ENCODE measurements around the gene ZFY. TPM values are rescaled to one million over a fixed set of nuclear protein-coding genes. Genes with fewer than 3 reads are reported as not detected.
"Not testable (repeated sequence)": the region's sequence is repeated elsewhere in the genome, so short reads cannot be mapped to it uniquely, and the experiment has no call there.

The ZFY gene
- total and polyA plus RNA-seq, 2 experiments from 2014 or later = not detected

DNA sequence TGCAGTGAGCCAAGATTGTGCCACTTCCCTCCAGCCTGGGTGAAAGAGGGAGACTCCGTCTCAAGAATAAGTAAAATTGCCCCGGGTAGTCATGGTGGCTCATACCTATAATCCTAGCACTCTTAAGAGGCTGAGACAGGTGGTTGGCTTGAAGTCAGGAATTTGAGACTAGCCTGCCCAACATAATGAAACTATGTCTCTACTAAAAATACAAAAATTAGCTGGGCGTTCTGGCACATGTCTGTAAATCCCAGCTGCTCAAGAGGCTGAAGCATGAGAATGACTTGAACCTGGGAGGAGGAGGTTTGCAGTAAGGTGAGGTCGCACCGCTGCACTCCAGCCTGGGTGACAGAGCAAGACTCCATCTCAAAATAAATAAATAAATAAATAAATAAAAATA is 49.3 kb downstream of the ZFY start:
- H3K9me2 ChIP-seq (replicated peaks; ENCODE audit: insufficient read depth) = no peaks in the 10 kb centered on the region
- TF ChIP-seq, protein P1, sequence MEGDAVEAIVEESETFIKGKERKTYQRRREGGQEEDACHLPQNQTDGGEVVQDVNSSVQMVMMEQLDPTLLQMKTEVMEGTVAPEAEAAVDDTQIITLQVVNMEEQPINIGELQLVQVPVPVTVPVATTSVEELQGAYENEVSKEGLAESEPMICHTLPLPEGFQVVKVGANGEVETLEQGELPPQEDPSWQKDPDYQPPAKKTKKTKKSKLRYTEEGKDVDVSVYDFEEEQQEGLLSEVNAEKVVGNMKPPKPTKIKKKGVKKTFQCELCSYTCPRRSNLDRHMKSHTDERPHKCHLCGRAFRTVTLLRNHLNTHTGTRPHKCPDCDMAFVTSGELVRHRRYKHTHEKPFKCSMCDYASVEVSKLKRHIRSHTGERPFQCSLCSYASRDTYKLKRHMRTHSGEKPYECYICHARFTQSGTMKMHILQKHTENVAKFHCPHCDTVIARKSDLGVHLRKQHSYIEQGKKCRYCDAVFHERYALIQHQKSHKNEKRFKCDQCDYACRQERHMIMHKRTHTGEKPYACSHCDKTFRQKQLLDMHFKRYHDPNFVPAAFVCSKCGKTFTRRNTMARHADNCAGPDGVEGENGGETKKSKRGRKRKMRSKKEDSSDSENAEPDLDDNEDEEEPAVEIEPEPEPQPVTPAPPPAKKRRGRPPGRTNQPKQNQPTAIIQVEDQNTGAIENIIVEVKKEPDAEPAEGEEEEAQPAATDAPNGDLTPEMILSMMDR (IDR thresholded peaks at IDR 0.05; ENCODE audit: poor library complexity) = no peak
- TF ChIP-seq EZH2phosphoT487 (IDR thresholded peaks at IDR 0.05; ENCODE audit: low read depth, severe bottlenecking, unreplicated experiment) = no peak
- TF ChIP-seq EZH2 (IDR thresholded peaks at IDR 0.05; ENCODE audit: borderline replicate concordance) = no peak
- no peak overlapping the region for H3K27ac ChIP-seq
- H3K4me2 ChIP-seq = no peak overlapping the region
- no peaks in the 10 kb centered on the region for H3K9me3 ChIP-seq (ENCODE audit: low read depth)
- H4K20me1 ChIP-seq (ENCODE audit: insufficient read depth, poor library complexity, severe bottlenecking) = no peaks in the 10 kb centered on the region
- no peak overlapping the region for H3K4me3 ChIP-seq
- H3K79me2 ChIP-seq = no peaks in the 10 kb centered on the region
- H3K27me3 ChIP-seq = no peaks in the 10 kb centered on the region
- no peak for DNase-seq (ENCODE audit: low spot score)
- H3K4me1 ChIP-seq (ENCODE audit: insufficient read depth) = no peaks in the 10 kb centered on the region
- H3K36me3 ChIP-seq (replicated peaks; ENCODE audit: insufficient read depth, low read depth) = no peaks in the 10 kb centered on the region
- WGBS (ENCODE audit: low lambda C conversion rate, missing lambda C conversion rate) = no CpG with 5 or more reads among the region's 5 CpGs
- no peak overlapping the region for H2AFZ ChIP-seq

DNA sequence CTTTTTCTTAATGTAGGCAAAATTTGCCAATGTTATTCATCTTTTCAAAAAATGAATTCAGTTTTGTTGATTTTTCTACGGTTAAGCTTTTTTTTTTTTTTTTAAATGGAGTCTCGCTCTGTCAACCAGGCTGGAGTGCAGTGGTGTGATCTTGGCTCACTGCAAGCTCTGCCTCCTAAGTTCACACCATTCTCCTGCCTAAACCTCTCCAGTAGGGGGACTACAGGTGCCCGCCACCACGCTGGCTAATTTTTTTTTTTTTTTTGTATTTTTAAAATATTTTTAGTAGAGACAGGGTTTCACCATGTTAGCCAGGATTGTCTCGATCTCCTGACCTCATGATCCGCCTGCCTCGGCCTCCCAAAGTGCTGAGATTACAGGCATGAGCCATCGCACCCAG is 52.0 kb downstream of the ZFY start:
- H3K36me3 ChIP-seq (replicated peaks; ENCODE audit: insufficient read depth, low read depth); H4K20me1 ChIP-seq (ENCODE audit: insufficient read depth, poor library complexity, severe bottlenecking); H3K79me2 ChIP-seq; H2AFZ ChIP-seq; H3K4me1 ChIP-seq (ENCODE audit: insufficient read depth); DNase-seq (ENCODE audit: low spot score); H3K9me2 ChIP-seq (replicated peaks; ENCODE audit: insufficient read depth); H3K27ac ChIP-seq; H3K4me2 ChIP-seq; H3K4me3 ChIP-seq; H3K9me3 ChIP-seq (ENCODE audit: low read depth); H3K27me3 ChIP-seq: not testable (repeated sequence)
- no CpG with 5 or more reads among the region's 8 CpGs for WGBS (ENCODE audit: low lambda C conversion rate, missing lambda C conversion rate)

DNA sequence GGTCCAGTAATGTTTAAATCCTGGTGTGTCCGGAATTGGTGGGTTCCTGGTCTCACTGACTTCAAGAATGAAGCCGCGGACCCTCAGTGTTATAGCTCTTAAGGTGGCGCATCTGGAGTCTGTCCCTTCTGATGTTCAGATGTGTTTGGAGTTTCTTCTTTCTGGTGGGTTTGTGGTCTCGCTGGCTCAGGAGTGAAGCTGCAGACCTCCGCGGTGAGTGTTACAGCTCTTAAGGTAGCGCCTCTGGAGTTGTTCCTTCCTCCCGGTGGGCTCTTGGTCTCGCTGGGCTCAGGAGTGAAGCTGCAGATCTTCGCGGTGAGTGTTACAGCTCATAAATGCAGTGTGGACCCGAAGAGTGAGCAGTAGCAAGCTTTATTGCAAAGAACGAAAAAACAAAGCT is 62.2 kb downstream of the ZFY start:
- not testable (repeated sequence) for H4K20me1 ChIP-seq (ENCODE audit: insufficient read depth, poor library complexity, severe bottlenecking); H3K4me2 ChIP-seq; H2AFZ ChIP-seq; H3K9me3 ChIP-seq (ENCODE audit: low read depth); H3K9me2 ChIP-seq (replicated peaks; ENCODE audit: insufficient read depth); H3K27ac ChIP-seq; DNase-seq (ENCODE audit: low spot score); H3K4me3 ChIP-seq; H3K27me3 ChIP-seq; H3K4me1 ChIP-seq (ENCODE audit: insufficient read depth); H3K79me2 ChIP-seq; H3K36me3 ChIP-seq (replicated peaks; ENCODE audit: insufficient read depth, low read depth)
- WGBS (ENCODE audit: low lambda C conversion rate, missing lambda C conversion rate) = no CpG with 5 or more reads among the region's 14 CpGs

DNA sequence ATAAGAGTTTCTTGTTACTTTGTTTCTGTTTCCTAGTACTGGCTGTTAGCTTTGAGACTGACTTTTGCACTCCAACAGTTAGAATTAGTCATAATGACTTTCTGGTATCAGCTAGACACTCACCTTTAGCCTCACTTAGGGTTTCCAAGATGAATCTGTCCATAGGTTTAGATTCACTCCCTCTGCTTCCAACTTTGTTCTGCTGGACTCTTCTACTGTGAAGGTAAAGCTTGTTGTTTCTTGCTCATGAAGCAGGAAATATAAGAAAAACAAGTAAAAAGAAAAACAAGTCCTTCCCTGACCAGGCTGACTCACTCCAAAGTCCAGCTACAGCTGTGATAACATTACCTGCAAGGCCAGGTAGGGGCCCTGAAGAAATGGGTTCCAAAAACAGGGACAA is 67.0 kb downstream of the ZFY start:
- Histone ChIP-seq H3K4me2 (no peak overlapping the region), H3K9me2 (replicated peaks; ENCODE audit: insufficient read depth) (no peaks in the 10 kb centered on the region), H3K79me2 (no peaks in the 10 kb centered on the region), H3K27ac (no peak overlapping the region), H3K4me3 (no peak overlapping the region), H4K20me1 (ENCODE audit: insufficient read depth, poor library complexity, severe bottlenecking) (no peaks in the 10 kb centered on the region), H3K4me1 (ENCODE audit: insufficient read depth) (no peaks in the 10 kb centered on the region), H2AFZ (no peak overlapping the region), H3K27me3 (no peaks in the 10 kb centered on the region), H3K9me3 (ENCODE audit: low read depth) (no peaks in the 10 kb centered on the region), H3K36me3 (replicated peaks; ENCODE audit: insufficient read depth, low read depth) (no peaks in the 10 kb centered on the region)
- no peak for DNase-seq (ENCODE audit: low spot score)
- TF ChIP-seq, protein P1 (IDR thresholded peaks at IDR 0.05; ENCODE audit: poor library complexity) = no peak
- TF ChIP-seq EZH2 (IDR thresholded peaks at IDR 0.05; ENCODE audit: borderline replicate concordance) (no peak), EZH2phosphoT487 (IDR thresholded peaks at IDR 0.05; ENCODE audit: low read depth, severe bottlenecking, unreplicated experiment) (no peak)
